Adipocyte (in vitro differentiated cells): ENCODE results near the gene GNB1L.
A peak's percentile ranks its signal among the peaks of the same experiment; 100 is the strongest.
"Not testable (repeated sequence)": the region's sequence is repeated elsewhere in the genome, so short reads cannot be mapped to it uniquely, and the experiment has no call there.

Experiments used
- DNase-seq: peaks from one replicate; pipeline ENCODE4 v3.0.0-alpha.2; 2015; ENCODE audit warnings: low read depth
- H3K27me3 ChIP-seq: replicated peaks from 2 replicates; pipeline ENCODE4 v1.7.0; 2013; ENCODE audit warnings: mild to moderate bottlenecking, low read length, moderate library complexity; ENCODE audit not compliant: control insufficient read depth, insufficient read depth
- H3K36me3 ChIP-seq: 2 replicates; pipeline ENCODE4 v1.7.0; 2013; ENCODE audit warnings: low read length, mild to moderate bottlenecking, moderate library complexity; ENCODE audit not compliant: control insufficient read depth, insufficient read depth, severe bottlenecking
- H3K4me1 ChIP-seq: 2 replicates; pipeline ENCODE4 v1.7.0; 2013; ENCODE audit warnings: mild to moderate bottlenecking, low read length, moderate library complexity; ENCODE audit not compliant: control insufficient read depth, insufficient read depth
- H3K4me3 ChIP-seq: 2 replicates; pipeline ENCODE4 v1.7.0; 2013; ENCODE audit warnings: mild to moderate bottlenecking, low read length, moderate library complexity
- H3K9ac ChIP-seq: 2 replicates; pipeline ENCODE4 v1.7.0; 2013; ENCODE audit warnings: mild to moderate bottlenecking, low read length, moderate library complexity
- H3K9me3 ChIP-seq: 2 replicates; pipeline ENCODE4 v1.7.0; 2013; ENCODE audit warnings: mild to moderate bottlenecking, low read length, moderate library complexity; ENCODE audit not compliant: control insufficient read depth

GNB1L gene

GRCh38 chr22:19832476-19833108 lies 22.1 kb downstream of the GNB1L start:
- Histone ChIP-seq H3K4me3 (no peak overlapping the region), H3K36me3 (no peaks in the 10 kb centered on the region), H3K9me3 (no peaks in the 10 kb centered on the region), H3K4me1 (no peaks in the 10 kb centered on the region), H3K27me3 (no peaks in the 10 kb centered on the region), H3K9ac (no peak overlapping the region)
- no peak for DNase-seq

GRCh38 chr22:19831979-19832378 lies 22.7 kb downstream of the GNB1L start:
- not testable (repeated sequence) for H3K4me3 ChIP-seq, H3K36me3 ChIP-seq, H3K4me1 ChIP-seq, H3K9ac ChIP-seq, H3K27me3 ChIP-seq, H3K9me3 ChIP-seq, DNase-seq

GRCh38 chr22:19831016-19831415 lies 23.7 kb downstream of the GNB1L start:
- Histone ChIP-seq H3K4me1 (peaks cover 5% of the 10 kb centered on the region), H3K9ac (no peak overlapping the region), H3K36me3 (no peaks in the 10 kb centered on the region), H3K9me3 (no peaks in the 10 kb centered on the region), H3K27me3 (no peaks in the 10 kb centered on the region), H3K4me3 (no peak overlapping the region)
- no peak for DNase-seq

DNA sequence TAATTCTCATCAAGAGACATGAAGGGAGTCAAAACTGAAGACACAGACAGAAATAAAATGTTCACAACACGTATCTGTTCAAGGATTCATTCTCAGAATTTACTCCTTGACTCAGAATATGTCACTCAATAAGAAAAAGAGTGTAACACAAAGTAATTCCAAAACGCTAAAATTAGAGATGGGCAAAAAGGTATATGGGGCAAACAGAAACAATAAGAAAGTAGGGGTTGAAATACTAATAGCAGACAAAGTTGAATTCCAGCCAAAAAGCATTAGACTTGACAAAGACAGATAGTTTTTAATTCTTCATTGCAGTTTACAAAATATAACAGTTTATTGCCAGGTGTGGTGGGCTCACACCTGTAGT lies 26.7 kb downstream of the GNB1L start:
- DNase-seq, result no peak
- H3K9me3 ChIP-seq, result no peaks in the 10 kb centered on the region
- H3K4me3 ChIP-seq, result no peak overlapping the region

GRCh38 chr22:19827341-19828034 lies 27.2 kb downstream of the GNB1L start:
- no peaks in the 10 kb centered on the region for H3K27me3 ChIP-seq
- H3K36me3 ChIP-seq, result no peaks in the 10 kb centered on the region
- H3K4me1 ChIP-seq, result peaks cover 20% of the 10 kb centered on the region
- H3K9ac ChIP-seq, result no peak overlapping the region
- H3K4me3 ChIP-seq, result no peak overlapping the region
- no peaks in the 10 kb centered on the region for H3K9me3 ChIP-seq
- DNase-seq, result no peak

More for the DNA sequence above, 26.7 kb downstream of the GNB1L start:
- no peaks in the 10 kb centered on the region for H3K27me3 ChIP-seq
- H3K36me3 ChIP-seq, result no peaks in the 10 kb centered on the region
- no peak overlapping the region for H3K9ac ChIP-seq
- H3K4me1 ChIP-seq, result peaks cover 20% of the 10 kb centered on the region

- H3K4me1 ChIP-seq, result peaks cover 20% of the 10 kb centered on the region
- H3K4me3 ChIP-seq, result no peak overlapping the region
- DNase-seq, result no peak
- no peak overlapping the region for H3K9ac ChIP-seq
- no peaks in the 10 kb centered on the region for H3K36me3 ChIP-seq
- H3K27me3 ChIP-seq, result no peaks in the 10 kb centered on the region
- H3K9me3 ChIP-seq, result no peaks in the 10 kb centered on the region
These were observed 28.1 kb downstream of the GNB1L start for GRCh38 chr22:19826619-19826950.

DNA sequence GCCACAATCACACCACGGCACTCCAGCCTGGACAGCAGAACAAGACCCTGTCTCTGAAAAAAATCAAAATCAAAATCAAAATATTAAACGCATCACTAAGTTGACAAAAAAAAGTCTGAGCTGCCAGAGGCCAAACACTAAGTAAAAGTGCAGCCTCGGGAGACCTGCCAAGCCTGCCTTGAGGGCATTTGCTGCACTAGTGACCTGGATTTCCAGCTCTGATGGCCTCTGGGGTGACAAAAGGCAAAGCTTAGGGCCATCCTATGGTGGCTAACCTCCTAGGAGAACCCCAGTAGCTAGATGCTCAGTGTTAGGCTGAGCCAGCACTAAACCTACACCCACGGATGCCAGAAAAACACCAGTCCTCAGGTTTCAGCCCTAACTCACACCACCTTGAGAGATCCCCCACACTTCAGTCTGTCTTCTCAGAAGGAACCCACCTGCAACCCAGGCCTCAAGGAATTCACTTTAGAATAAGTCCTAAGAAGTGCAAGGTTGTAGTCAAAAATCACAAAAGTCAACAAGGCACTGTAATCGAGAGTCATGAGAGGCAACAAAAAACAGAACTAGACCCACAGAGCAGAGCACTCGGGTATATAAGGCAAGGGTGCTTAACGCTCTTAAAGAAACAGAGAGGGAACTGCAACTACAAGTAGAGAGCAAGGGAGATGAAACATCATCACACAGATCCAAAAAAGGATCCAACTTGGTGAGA lies 28.6 kb downstream of the GNB1L start:
- Histone ChIP-seq H3K4me3 (peak overlapping the region; percentile 42), H3K4me1 (peaks cover 20% of the 10 kb centered on the region), H3K36me3 (no peaks in the 10 kb centered on the region), H3K27me3 (no peaks in the 10 kb centered on the region), H3K9ac (no peak overlapping the region), H3K9me3 (no peaks in the 10 kb centered on the region)
- DNase-seq, result no peak

- no peaks in the 10 kb centered on the region for H3K27me3 ChIP-seq
- no peaks in the 10 kb centered on the region for H3K9me3 ChIP-seq
- no peak overlapping the region for H3K9ac ChIP-seq
- DNase-seq, result no peak
- H3K4me3 ChIP-seq, result no peak overlapping the region
- H3K36me3 ChIP-seq, result no peaks in the 10 kb centered on the region
- peaks cover 20% of the 10 kb centered on the region for H3K4me1 ChIP-seq
These were observed 29.7 kb downstream of the GNB1L start for GRCh38 chr22:19824926-19825339.

- H3K4me3 ChIP-seq, result no peak overlapping the region
- no peak for DNase-seq
- H3K9me3 ChIP-seq, result no peaks in the 10 kb centered on the region
- H3K27me3 ChIP-seq, result no peaks in the 10 kb centered on the region
- no peaks in the 10 kb centered on the region for H3K36me3 ChIP-seq
- H3K9ac ChIP-seq, result no peak overlapping the region
- peaks cover 20% of the 10 kb centered on the region for H3K4me1 ChIP-seq
These were observed 30.3 kb downstream of the GNB1L start for GRCh38 chr22:19824212-19824925.

DNA sequence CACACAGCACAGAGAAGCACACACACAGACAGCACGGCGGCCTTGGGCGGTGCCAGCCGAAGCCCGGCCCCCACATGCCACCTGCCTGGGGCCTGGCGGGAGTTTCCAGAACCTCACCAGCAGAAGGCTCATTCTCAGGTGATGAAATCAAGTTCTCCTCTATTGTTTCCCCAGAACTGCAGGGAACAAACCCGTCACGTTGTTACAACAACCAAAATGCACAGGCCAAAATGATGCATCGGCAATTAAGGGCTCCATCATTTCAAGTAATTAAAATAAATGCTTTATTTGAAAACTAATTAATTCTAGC lies 30.8 kb downstream of the GNB1L start:
- Histone ChIP-seq H3K9me3 (no peaks in the 10 kb centered on the region), H3K27me3 (no peaks in the 10 kb centered on the region), H3K9ac (no peak overlapping the region), H3K4me1 (peaks cover 20% of the 10 kb centered on the region), H3K36me3 (no peaks in the 10 kb centered on the region), H3K4me3 (no peak overlapping the region)
- DNase-seq, result no peak

- no peak for DNase-seq
- Histone ChIP-seq H3K4me3 (no peak overlapping the region), H3K27me3 (no peaks in the 10 kb centered on the region), H3K9me3 (no peaks in the 10 kb centered on the region), H3K36me3 (no peaks in the 10 kb centered on the region), H3K9ac (no peak overlapping the region), H3K4me1 (peaks cover 20% of the 10 kb centered on the region)
These were observed 31.3 kb downstream of the GNB1L start for GRCh38 chr22:19823191-19823901.
